NCI-H82 (cell line): Measurements from ENCODE around the gene PHACTR2.
A peak's percentile ranks its signal among the peaks of the same experiment; 100 is the strongest.

Source experiments
- DNase-seq: peaks from one replicate; lab custom pipeline; 2025; lab: John Stamatoyannopoulos, UW

Gene PHACTR2

GRCh38 chr6:143675382-143675900 is 2.3 kb upstream of the PHACTR2 start:
- peak; percentile 25 for DNase-seq

GRCh38 chr6:143675946-143676345 is 1.8 kb upstream of the PHACTR2 start:
- no peak for DNase-seq

- no peak for DNase-seq
Measured at GRCh38 chr6:143676437-143677045, 1.2 kb upstream of the PHACTR2 start.

- no peak for DNase-seq
Measured at GRCh38 chr6:143677577-143677890, 231 bp upstream of the PHACTR2 start.

- DNase-seq: peak; percentile 67
Measured at GRCh38 chr6:143679041-143679440, 1.3 kb downstream of the PHACTR2 start.

- DNase-seq: peak; percentile 90
Measured at GRCh38 chr6:143680141-143680540, 2.4 kb downstream of the PHACTR2 start.

GRCh38 chr6:143682805-143683204 is 5.0 kb downstream of the PHACTR2 start:
- no peak for DNase-seq

- DNase-seq: no peak
Measured at GRCh38 chr6:143684486-143684885, 6.7 kb downstream of the PHACTR2 start.

GRCh38 chr6:143685653-143686052 is 7.9 kb downstream of the PHACTR2 start:
- no peak for DNase-seq

- no peak for DNase-seq
Measured at GRCh38 chr6:143687591-143687990, 9.8 kb downstream of the PHACTR2 start.

GRCh38 chr6:143688681-143689080 is 10.9 kb downstream of the PHACTR2 start:
- DNase-seq: no peak

- DNase-seq: no peak
Measured at GRCh38 chr6:143689852-143690251, 12.1 kb downstream of the PHACTR2 start.

GRCh38 chr6:143691155-143691554 is 13.4 kb downstream of the PHACTR2 start:
- DNase-seq: peak; percentile 54

GRCh38 chr6:143691900-143692636 is 14.3 kb downstream of the PHACTR2 start:
- no peak for DNase-seq

- no peak for DNase-seq
Measured at GRCh38 chr6:143692696-143693095, 14.9 kb downstream of the PHACTR2 start.

GRCh38 chr6:143694013-143694412 is 16.2 kb downstream of the PHACTR2 start:
- no peak for DNase-seq

- no peak for DNase-seq
Measured at GRCh38 chr6:143694560-143694959, 16.8 kb downstream of the PHACTR2 start.

- no peak for DNase-seq
Measured at GRCh38 chr6:143695130-143695968, 17.6 kb downstream of the PHACTR2 start.

- no peak for DNase-seq
Measured at GRCh38 chr6:143695969-143696663, 18.4 kb downstream of the PHACTR2 start.

GRCh38 chr6:143696664-143697000 is 18.9 kb downstream of the PHACTR2 start:
- DNase-seq: no peak

- no peak for DNase-seq
Measured at GRCh38 chr6:143697076-143697800, 19.5 kb downstream of the PHACTR2 start.

GRCh38 chr6:143698329-143698728 is 20.6 kb downstream of the PHACTR2 start:
- DNase-seq: no peak
